Dermis lymphatic vessel endothelial cell (primary cell): Measurements from ENCODE around the gene ZNF418. TPM values are rescaled to one million over a fixed set of nuclear protein-coding genes. Genes with fewer than 3 reads are reported as not detected.

Source experiments
- total RNA-seq: library from RNA; depleted of rRNA; stranded (reverse); fragments of >200 nt; gene quantifications from 2 replicates; pipeline ENCODE4 v1.2.1, GENCODE V29; 2014

ZNF418 gene
- total RNA-seq, result 2.1 and 2.3 TPM in 2 replicates

DNA sequence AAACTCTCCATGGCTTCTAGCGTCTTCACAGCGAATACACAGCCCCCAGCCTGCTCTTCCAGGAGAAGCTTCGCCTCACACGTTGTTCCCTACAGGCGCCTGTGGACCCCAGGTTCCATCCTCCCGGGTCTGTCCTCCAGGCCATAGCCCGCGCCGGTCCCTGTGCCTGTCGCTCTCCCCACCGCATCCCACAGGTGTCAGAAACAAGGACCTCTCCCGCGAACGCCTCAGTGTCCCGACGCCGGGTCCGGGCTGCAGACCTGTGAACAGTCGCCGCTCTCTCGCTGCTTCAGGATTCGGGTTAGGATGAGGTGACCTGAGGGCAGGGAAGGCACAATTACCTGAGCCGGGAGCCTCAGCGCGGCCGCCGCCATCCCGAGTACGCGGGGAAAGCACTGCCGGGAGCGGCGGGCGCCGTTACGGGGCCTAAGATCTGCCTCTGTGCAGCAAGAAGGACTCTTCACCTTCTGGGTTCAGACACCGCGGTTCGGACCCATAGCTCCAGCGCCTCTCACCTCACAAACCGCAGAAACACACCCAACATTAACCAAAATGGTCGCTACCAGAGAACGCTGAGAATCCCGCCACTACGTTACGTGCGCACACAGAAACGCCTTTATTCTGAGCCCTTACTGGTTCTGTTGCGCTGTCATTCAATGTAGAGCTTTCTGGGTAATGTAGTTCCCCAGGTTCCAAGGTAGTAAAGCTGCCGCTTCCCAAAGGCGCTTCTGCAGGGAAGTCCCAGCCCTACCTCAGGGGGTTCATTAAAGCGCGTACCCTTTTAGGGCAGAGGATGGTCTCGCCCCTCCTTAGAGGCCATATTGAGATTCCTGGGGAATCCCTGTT, at the start of gene ZNF418:
Gene ZNF418, minus strand, starts transcription at position 583 of the 846 bp plus-strand sequence. CDS start 1,580 bp downstream, outside the sequence.

DNA sequence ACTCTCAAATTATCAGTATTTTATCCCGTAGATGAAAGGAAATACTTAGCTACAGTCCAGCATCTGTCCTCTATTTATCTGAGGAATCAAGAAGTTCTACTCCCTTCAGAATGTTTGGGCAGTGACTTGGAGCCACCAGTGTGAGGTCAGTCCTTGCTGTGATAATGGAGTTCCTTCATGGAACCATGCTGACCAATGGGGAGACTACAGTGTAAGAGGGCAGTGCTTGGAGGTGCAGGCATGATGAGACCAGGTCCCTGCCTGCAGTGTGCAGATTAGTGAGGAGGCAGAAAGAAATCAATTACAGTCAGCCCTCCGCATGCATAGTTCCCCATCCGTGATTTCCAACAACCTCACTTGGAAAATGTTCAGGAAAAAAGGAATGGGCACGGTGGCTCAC, 39.2 kb upstream of the ZNF418 start, which contains the start of gene C19orf18:
Gene C19orf18, minus strand, starts transcription at position 101 of the 400 bp plus-strand sequence. CDS start 102 bp downstream, outside the sequence.

DNA sequence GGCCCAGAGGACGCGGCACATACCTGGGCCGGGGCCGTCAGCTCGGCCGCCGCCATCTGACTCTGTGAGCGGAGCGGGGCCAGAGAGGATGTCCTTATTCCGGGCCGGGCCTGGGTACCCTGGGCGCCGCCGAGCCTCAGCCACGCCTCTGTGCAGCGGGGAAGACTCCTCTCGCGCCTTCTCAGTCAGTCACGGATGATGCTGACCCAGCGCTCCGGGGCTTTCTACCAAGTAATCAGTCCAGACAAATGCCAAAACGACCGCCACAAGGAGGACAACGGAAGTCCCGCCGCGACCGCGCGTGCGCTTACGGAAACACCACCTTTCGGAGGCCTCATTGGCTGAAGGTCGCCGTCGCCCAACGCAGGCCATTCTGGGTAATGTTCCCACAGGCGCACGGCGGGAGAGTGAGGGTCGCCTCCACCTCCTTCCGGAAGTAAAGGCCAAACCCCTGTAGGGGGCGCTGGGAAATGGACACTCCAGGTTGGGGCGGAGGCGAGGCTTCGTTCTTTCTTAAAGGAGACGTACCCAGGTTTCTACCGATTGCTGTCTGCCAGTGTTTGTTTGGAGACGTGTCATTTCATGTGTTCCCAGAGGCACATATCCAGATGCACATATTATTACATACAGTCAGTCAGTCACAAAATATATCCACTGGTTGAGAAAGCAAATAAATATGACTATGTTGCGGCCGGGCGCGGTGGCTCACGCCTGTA, 12.4 kb upstream of the ZNF418 start, which contains the start of gene ZNF256:
Gene ZNF256, minus strand, starts transcription at position 288 of the 716 bp plus-strand sequence. Its CDS starts 232 bp downstream, at position 56.

DNA sequence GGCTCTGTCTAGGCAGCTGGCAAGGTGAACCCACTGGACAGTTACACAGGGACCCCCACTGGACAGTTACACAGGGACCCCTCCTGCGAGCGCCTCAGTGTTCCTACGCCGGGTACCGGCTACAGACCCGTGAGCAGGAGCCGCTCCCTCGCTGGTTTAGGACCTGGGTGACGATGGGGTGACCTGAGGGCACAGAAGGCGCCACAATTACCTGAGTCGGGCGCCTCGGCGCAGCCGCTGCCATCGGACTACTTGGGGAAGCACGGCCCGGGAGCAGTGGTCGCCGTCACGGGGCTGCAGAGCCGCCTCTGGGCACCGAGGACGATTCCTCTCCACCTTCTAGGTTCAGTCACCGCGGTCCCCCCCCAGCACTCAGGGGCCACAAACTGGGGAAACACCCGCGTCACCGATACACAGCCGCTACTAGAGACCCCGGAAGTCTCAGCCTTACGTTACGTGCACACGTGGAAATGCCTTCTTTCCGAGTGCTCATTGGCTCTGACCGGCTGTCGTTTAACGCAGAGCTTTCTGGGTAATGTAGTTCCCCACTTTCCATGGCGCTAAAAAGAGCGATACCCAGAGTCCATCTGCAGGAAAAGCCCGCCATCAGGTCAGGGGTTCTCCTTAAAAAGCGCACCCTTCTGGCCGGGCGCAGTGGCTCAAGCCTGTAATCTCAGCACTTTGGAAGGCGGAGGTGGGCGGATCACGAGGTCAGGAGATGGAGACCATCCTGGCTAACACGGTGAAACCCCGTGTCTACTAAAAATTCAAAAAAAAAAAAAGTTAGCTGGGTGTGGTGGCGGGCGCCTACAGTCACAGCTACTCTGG, 18.8 kb downstream of the ZNF418 start, which contains the start of gene ZNF417:
Gene ZNF417, minus strand, starts transcription at position 425 of the 828 bp plus-strand sequence. Its CDS starts 181 bp downstream, at position 244.

DNA sequence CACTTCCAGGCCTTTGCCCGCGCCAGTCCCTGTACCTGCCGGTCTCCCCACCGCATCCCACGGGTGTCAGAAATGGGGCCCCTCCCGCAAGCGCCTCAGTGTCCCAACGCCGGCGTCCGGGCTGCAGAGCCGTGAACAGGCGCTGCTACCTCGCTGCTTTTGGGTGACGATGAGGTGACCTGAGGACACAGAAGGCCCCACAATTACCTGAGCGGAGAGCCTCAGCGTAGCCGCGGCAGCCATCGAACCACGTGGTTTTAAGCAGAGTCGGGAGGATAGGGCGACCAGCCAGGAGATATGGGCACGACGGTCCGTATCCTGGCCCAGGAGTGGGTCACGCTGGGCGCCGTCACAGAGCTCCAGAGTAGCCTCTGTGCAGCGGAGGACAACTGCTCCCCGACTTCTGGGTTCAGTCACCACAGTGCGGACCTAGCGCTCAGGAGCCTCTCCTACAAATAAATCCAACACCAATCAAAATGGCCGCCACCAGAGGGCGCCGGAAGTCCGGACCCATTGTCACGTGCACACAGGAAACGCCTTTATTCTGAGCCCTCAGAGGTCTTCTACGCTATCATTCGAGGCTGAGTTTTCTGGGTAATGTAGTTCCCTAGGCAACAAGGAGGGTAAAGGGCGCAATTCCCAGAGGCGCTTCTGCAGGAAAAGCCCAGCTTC, 46.5 kb downstream of the ZNF418 start, which contains the start of gene ZNF814:
Gene ZNF814, minus strand, starts transcription at position 478 of the 672 bp plus-strand sequence. Its CDS starts 235 bp downstream, at position 243.

Other genes starting within 250 kb of the ZNF418 start
- under 0.01 and 0.11 TPM in 2 replicates for gene ZNF154, start 226.2 kb downstream of the ZNF418 start, total RNA-seq
- gene ZNF671, start 207.8 kb downstream of the ZNF418 start, total RNA-seq, result 4.9 and 5.5 TPM in 2 replicates
- gene ZNF776, start 188.6 kb downstream of the ZNF418 start, total RNA-seq, result 17.7 and 18.0 TPM in 2 replicates
- gene ZNF586, start 165.7 kb downstream of the ZNF418 start, total RNA-seq, result 14.5 and 17.8 TPM in 2 replicates
- 5.7 and 7.8 TPM in 2 replicates for gene ZNF552, start 120.5 kb downstream of the ZNF418 start, total RNA-seq
- 11.9 and 13.8 TPM in 2 replicates for gene ZNF587B, start 105.1 kb downstream of the ZNF418 start, total RNA-seq
- gene ZNF587, start 85.5 kb downstream of the ZNF418 start, total RNA-seq, result 12.5 and 15.6 TPM in 2 replicates
- gene ZNF814, start 46.4 kb downstream of the ZNF418 start, total RNA-seq, result 1.7 and 2.1 TPM in 2 replicates
- 11.5 and 13.2 TPM in 2 replicates for gene ZNF417, start 18.8 kb downstream of the ZNF418 start, total RNA-seq
- 4.9 and 6.1 TPM in 2 replicates for gene ZNF256, start 12.3 kb upstream of the ZNF418 start, total RNA-seq
- gene C19orf18, start 39.1 kb upstream of the ZNF418 start, total RNA-seq, result not detected in 2 replicates
- gene ZNF606, start 67.4 kb upstream of the ZNF418 start, total RNA-seq, result 8.7 and 10.2 TPM in 2 replicates
- gene ZSCAN1, start 98.6 kb upstream of the ZNF418 start, total RNA-seq, result not detected in 2 replicates
- 0.33 and 0.34 TPM in 2 replicates for gene ZNF135, start 123.9 kb upstream of the ZNF418 start, total RNA-seq
- 7.5 TPM in 2 replicates for gene ZSCAN18, start 162.8 kb upstream of the ZNF418 start, total RNA-seq
- 8.7 and 10.5 TPM in 2 replicates for gene ZNF329, start 215.4 kb upstream of the ZNF418 start, total RNA-seq
- 13.4 and 14.4 TPM in 2 replicates for gene ZNF274, start 247.7 kb upstream of the ZNF418 start, total RNA-seq